Pancreas (tissue), 10 donors: Measurements from ENCODE around the gene PAPPA2. TPM values are rescaled to one million over a fixed set of nuclear protein-coding genes. Genes with fewer than 3 reads are reported as not detected.

Source experiments
- ATAC-seq, 4 donors: fragments of 200-7000 bp; cut with Tn5 transposase; one replicate each; pipeline versions ENCODE4 v1.8.0 to v1.9.1; 2020; ENCODE audit warnings: mild to moderate bottlenecking in 4 of 4, moderate library complexity in 4 of 4
- DNase-seq, 6 donors: peaks; one replicate each; pipeline ENCODE4 v3.0.0-alpha.2; 2020
- FAIRE-seq: peaks from 2 replicates; lab custom pipeline; 2012; peaks lifted over from hg19 to GRCh38; lab: Jason Lieb, UNC
- H3K27ac ChIP-seq, 4 donors: fragments of 200-600 bp; sonication (generic); 1 replicate in 3 of 4; 2 replicates in 1 of 4; pipeline versions ENCODE4 v1.5.0 to v1.8.0; 2020
- H3K27me3 ChIP-seq, 4 donors: fragments of 200-600 bp; one replicate each; pipeline ENCODE4 v1.8.0; 2021
- H3K36me3 ChIP-seq, 3 donors: fragments of 200-600 bp; sonication (generic) in 1 of 3; one replicate each; pipeline versions ENCODE4 v1.5.0 to v1.8.0; 2020 to 2021
- H3K4me1 ChIP-seq, 3 donors: fragments of 200-600 bp; one replicate each; pipeline ENCODE4 v1.8.0; 2021
- H3K4me3 ChIP-seq, 4 donors: fragments of 200-600 bp; sonication (generic) in 2 of 4; one replicate each; pipeline versions ENCODE4 v1.5.0 to v1.8.0; 2020 to 2021
- H3K9me3 ChIP-seq, 4 donors: fragments of 200-600 bp; one replicate each; pipeline ENCODE4 v1.8.0; 2021
- CTCF ChIP-seq, 4 donors: fragments of 200-600 bp; sonication (generic) in 3 of 4; IDR thresholded peaks; one replicate each; pipeline versions ENCODE4 v1.5.0 to v1.8.0; 2021; ENCODE audit warnings: antibody characterized with exemption in 4 of 4
- WGBS, 2 donors: extraction: QIAGEN DNeasy Blood & Tissue Kit; methylation state at CpG; one replicate each; pipeline ENCODE4 v1.1.7; 2013; 5-methylcytosine and 5-hydroxymethylcytosine counted together
- intact Hi-C, 3 donors: fragments of 100-400 bp; cut with DNase I; formaldehyde crosslinking; loops; one replicate each; pipeline versions ENCODE4 v1.11.1 to v1.14.2; 2022
- polyA plus RNA-seq, 2 donors: library from polyadenylated mRNA; stranded (reverse); fragments of 200-250 nt; gene quantifications; one replicate each; pipeline ENCODE4 v1.2.3, GENCODE V29; 2013
- total RNA-seq, 6 donors: library from RNA; stranded (reverse); fragmentation: NEBNext Ultra II Directional in 4 of 6; extraction: Animal tissue kit (Norgen Biotek cat#: 25700) in 4 of 6; gene quantifications; one replicate each; pipeline versions ENCODE4 v1.2.1 to v1.2.4, GENCODE V29; 2021 to 2023
- donor health status: healthy with polysubstance abuse.
- donor health status: DM: no; HTN: no; CAD: no; lungs with moderate emphysema.
- donor health status: DM: no; HTN: no; CAD: no.
- donor health status: control.
- donor health status: control.
- donor health status: Bipolar disorder and iron deficiency.
- donor health status: DM: yes; HTN: yes; CAD: no.
- donor health status: DM: no; HTN: no; CAD: no.
- donor health status: DM: no; HTN: no; CAD: no.
- donor health status: DM: yes; HTN: yes; CAD: no.

Gene PAPPA2
- total and polyA plus RNA-seq, 8 donors, result 0.51 to 6.9 (median 2.0) TPM

DNA sequence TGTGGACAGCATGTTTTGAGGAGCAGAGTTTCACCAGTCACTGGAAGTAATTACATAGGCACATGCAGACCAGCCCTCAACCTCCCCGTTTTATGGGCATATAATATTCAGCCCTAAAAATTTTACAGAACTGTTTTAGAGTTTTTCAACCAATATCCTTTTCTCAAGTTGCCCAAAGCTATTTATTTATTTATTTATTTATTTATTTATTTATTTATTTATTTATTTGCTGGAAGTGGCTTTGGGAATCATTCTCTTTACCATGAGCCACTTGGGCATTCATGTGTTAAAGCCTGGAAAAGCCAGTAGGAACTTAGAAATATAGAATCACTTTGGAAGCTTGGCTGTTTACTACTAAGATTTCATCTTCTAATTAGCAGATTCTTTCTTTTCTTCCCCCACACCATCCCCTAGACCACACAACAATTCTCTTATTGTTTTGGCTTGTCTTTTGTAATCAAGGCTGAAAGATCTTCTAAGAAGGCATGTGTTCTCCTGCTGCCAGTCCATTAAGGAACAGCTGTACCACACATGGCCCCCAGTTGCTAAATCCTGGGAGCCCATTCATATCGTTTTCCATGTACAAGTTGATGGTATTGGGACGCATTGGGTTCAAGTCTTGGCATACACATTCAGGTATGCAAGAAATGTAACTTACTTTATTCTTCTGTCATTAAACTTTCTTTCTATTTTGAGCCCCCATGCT lies 220.0 kb downstream of the PAPPA2 start:
- Histone ChIP-seq H3K9me3 (no peaks in the 10 kb centered on the region), H3K4me3 (no peak overlapping the region), H3K4me1 (no peaks in the 10 kb centered on the region), H3K27ac (no peak overlapping the region), H3K36me3 (no peaks in the 10 kb centered on the region), H3K27me3 (no peaks in the 10 kb centered on the region)
- no peak for TF ChIP-seq CTCF (IDR thresholded peaks at IDR 0.05)
- WGBS, 2 donors, result 85 to 90% methylated on average over 3 of the region's 3 CpGs
- ATAC-seq (no peak), FAIRE-seq (no peak), DNase-seq (no peak)
- intact Hi-C loops, result no loop called here

GRCh38 chr1:176691251-176692228 lies 228.6 kb downstream of the PAPPA2 start:
- H3K27ac ChIP-seq, result no peak overlapping the region
- H3K27me3 ChIP-seq, result no peaks in the 10 kb centered on the region
- H3K9me3 ChIP-seq, result no peaks in the 10 kb centered on the region
- ATAC-seq (peak; percentile 88 to 97 (median 94)), DNase-seq (peak in 4 of 6 donors; percentile 27 to 66 (median 62)), FAIRE-seq (no peak)
- TF ChIP-seq CTCF (IDR thresholded peaks at IDR 0.05), result peak; percentile 50 to 73 (median 68)
- 48 to 54% methylated on average over 8 of the region's 8 CpGs for WGBS, 2 donors
- intact Hi-C loops, result loop anchor here in 2 of 3 donors (5.0 to 10.0 kb wide), 2 partner anchors 134 to 1977 kb away; no protein-coding TSS in a partner anchor
- no peaks in the 10 kb centered on the region for H3K36me3 ChIP-seq
- H3K4me1 ChIP-seq, result peaks cover 0 to 3% (median 0%) of the 10 kb centered on the region in 3 donors
- no peak overlapping the region for H3K4me3 ChIP-seq

GRCh38 chr1:176692431-176692830 lies 229.5 kb downstream of the PAPPA2 start:
- DNase-seq (no peak), FAIRE-seq (no peak), ATAC-seq (no peak)
- WGBS, 2 donors, result 61 to 63% methylated on average over 4 of the region's 4 CpGs
- intact Hi-C loops, result loop anchor here in 2 of 3 donors (5.0 to 10.0 kb wide), 2 partner anchors 135 to 1978 kb away; no protein-coding TSS in a partner anchor
- no peaks in the 10 kb centered on the region for H3K27me3 ChIP-seq
- no peak overlapping the region for H3K27ac ChIP-seq
- peaks cover 0 to 5% (median 0%) of the 10 kb centered on the region in 3 donors for H3K4me1 ChIP-seq
- TF ChIP-seq CTCF (IDR thresholded peaks at IDR 0.05), result no peak
- H3K9me3 ChIP-seq, result no peaks in the 10 kb centered on the region
- no peak overlapping the region for H3K4me3 ChIP-seq
- no peaks in the 10 kb centered on the region for H3K36me3 ChIP-seq

GRCh38 chr1:176692988-176693696 lies 230.2 kb downstream of the PAPPA2 start:
- 81 to 90% methylated on average over 6 of the region's 6 CpGs for WGBS, 2 donors
- ATAC-seq (no peak), FAIRE-seq (no peak)

More at GRCh38 chr1:176692988-176693696, 230.2 kb downstream of the PAPPA2 start:
- DNase-seq, result no peak
- intact Hi-C loops, result loop anchor here in 2 of 3 donors (5.0 to 10.0 kb wide), 2 partner anchors 136 to 1978 kb away; no protein-coding TSS in a partner anchor
- TF ChIP-seq CTCF (IDR thresholded peaks at IDR 0.05), result no peak
- Histone ChIP-seq H3K27ac (no peak overlapping the region), H3K4me3 (no peak overlapping the region), H3K9me3 (no peaks in the 10 kb centered on the region), H3K27me3 (no peaks in the 10 kb centered on the region), H3K4me1 (peaks cover 0 to 5% (median 0%) of the 10 kb centered on the region in 3 donors), H3K36me3 (no peaks in the 10 kb centered on the region)
